Measurements from ENCODE around the gene XPC.

XPC gene

DNA sequence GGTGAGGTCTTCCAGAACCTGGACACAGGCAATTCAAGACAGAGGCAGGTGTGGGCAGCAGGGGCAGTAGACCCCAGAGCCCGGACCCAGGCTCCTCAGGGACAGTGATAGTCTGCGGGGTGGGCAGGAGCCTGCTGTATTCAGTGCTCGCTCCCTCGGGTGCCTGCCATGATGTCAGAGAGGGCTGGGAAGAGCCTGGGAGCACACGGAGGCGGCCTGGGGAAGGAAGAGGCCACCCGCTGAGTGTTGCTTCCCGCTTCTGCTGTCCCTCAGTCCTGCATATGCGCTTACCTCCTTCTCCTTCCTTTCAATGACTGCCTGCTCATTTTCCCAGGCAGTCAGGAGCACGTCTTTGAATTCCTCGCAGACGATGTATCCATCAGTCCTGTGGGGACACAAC is 30.8 kb downstream of the XPC start:
- TF ChIP-seq, protein P1, sequence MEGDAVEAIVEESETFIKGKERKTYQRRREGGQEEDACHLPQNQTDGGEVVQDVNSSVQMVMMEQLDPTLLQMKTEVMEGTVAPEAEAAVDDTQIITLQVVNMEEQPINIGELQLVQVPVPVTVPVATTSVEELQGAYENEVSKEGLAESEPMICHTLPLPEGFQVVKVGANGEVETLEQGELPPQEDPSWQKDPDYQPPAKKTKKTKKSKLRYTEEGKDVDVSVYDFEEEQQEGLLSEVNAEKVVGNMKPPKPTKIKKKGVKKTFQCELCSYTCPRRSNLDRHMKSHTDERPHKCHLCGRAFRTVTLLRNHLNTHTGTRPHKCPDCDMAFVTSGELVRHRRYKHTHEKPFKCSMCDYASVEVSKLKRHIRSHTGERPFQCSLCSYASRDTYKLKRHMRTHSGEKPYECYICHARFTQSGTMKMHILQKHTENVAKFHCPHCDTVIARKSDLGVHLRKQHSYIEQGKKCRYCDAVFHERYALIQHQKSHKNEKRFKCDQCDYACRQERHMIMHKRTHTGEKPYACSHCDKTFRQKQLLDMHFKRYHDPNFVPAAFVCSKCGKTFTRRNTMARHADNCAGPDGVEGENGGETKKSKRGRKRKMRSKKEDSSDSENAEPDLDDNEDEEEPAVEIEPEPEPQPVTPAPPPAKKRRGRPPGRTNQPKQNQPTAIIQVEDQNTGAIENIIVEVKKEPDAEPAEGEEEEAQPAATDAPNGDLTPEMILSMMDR (IDR thresholded peaks at IDR 0.05; ENCODE audit: low read length, missing control alignments): no peak
- DNase-seq (ENCODE audit: low read depth): no peak

GRCh38 chr3:14147066-14147435 is 31.4 kb downstream of the XPC start:
- TF ChIP-seq, protein P1 (IDR thresholded peaks at IDR 0.05; ENCODE audit: low read length, missing control alignments): no peak
- no peak overlapping the region for H3K4me3 ChIP-seq (replicated peaks; ENCODE audit: low read depth, low read length)
- DNase-seq (ENCODE audit: low read depth): no peak

More for the DNA sequence above, 30.8 kb downstream of the XPC start:
- H3K4me3 ChIP-seq (replicated peaks; ENCODE audit: low read depth, low read length): no peak overlapping the region

GRCh38 chr3:14146381-14147065 is 31.9 kb downstream of the XPC start:
- H3K4me3 ChIP-seq (replicated peaks; ENCODE audit: low read depth, low read length): no peak overlapping the region
- DNase-seq (ENCODE audit: low read depth): no peak
- TF ChIP-seq, protein P1 (IDR thresholded peaks at IDR 0.05; ENCODE audit: low read length, missing control alignments): no peak

- DNase-seq (ENCODE audit: low read depth): no peak
- TF ChIP-seq, protein P1 (IDR thresholded peaks at IDR 0.05; ENCODE audit: low read length, missing control alignments): no peak
- H3K4me3 ChIP-seq (replicated peaks; ENCODE audit: low read depth, low read length): no peak overlapping the region
These were observed 32.6 kb downstream of the XPC start for GRCh38 chr3:14145670-14146380.

- peak; percentile 47 for DNase-seq (ENCODE audit: low read depth)
- TF ChIP-seq, protein P1 (IDR thresholded peaks at IDR 0.05; ENCODE audit: low read length, missing control alignments): no peak
- H3K4me3 ChIP-seq (replicated peaks; ENCODE audit: low read depth, low read length): peak overlapping the region; percentile 40
These were observed 33.2 kb downstream of the XPC start for GRCh38 chr3:14145236-14145635.

DNA sequence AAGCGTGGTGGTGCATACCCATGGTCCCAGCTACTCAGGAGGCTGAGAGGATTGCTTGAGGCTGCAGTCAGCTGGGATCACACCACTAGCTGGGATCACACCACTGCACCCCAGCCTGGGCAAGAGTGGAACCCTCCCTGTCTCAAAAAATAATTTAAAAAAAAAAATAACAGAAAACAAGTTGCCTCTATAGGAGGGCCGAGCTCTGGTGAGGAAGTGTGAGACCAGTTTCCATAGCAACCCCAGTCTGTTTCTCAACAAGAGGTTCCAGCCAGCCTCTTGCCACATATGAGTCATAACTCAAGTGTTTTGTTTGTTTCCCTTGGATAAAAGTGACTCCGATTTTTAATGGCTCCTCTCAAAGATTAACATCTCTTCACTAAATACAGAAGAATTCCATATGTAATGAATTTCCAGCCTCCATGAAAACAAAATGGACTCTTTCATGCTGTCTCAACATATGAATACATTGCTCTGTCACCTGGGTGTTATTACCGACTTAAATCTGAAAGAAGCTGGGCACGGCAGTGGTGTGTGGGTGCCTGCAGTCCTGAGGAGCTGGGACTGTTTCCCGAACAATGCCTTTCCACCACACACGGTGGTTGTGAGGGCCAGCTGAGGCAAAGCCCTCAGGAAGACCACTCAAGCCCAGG is 33.9 kb downstream of the XPC start:
- TF ChIP-seq, protein P1 (IDR thresholded peaks at IDR 0.05; ENCODE audit: low read length, missing control alignments): no peak
- peak; percentile 100 for DNase-seq (ENCODE audit: low read depth)
- H3K4me3 ChIP-seq (replicated peaks; ENCODE audit: low read depth, low read length): peak overlapping the region; percentile 40

Data from fibroblast of pulmonary artery (primary cell).